B cell (primary cell): ENCODE data around the gene DCBLD2. TPM values are rescaled to one million over a fixed set of nuclear protein-coding genes. Genes with fewer than 3 reads are reported as not detected.

Experiments
- ATAC-seq: fragments of 200-7000 bp; cut with Tn5 transposase; one replicate; pipeline ENCODE4 v1.10.0; 2021; ENCODE audit warnings: low read depth, mild to moderate bottlenecking, moderate number of reproducible peaks, moderate library complexity
- CTCF ChIA-PET: fragments of 350-600 bp; sonication (Branson Sonifier 250); formaldehyde crosslinking; loops from one replicate; lab custom pipeline; 2021; ENCODE audit warnings: antibody characterized with exemption, inconsistent platforms; lab: Charles Lee
- POLR2A ChIA-PET: fragments of 350-600 bp; sonication (Branson Sonifier 250); formaldehyde crosslinking; loops from one replicate; lab custom pipeline; 2021; ENCODE audit warnings: antibody characterized with exemption; lab: Charles Lee
- DNase-seq: peaks from one replicate; pipeline ENCODE4 v3.0.0; 2013
- H2AFZ ChIP-seq: 2 replicates; pipeline ENCODE4 v1.6.1; 2012; ENCODE audit warnings: mild to moderate bottlenecking, low read depth, low read length; ENCODE audit not compliant: insufficient read depth, poor library complexity, severe bottlenecking
- H3K27ac ChIP-seq, 2 donors: 1 replicate in 1 of 2; 2 replicates in 1 of 2; pipeline ENCODE4 v1.5.1; 2012 to 2013; ENCODE audit warnings: low read length in 2 of 2, mild to moderate bottlenecking in 2 of 2, moderate library complexity in 1 of 2
- H3K27me3 ChIP-seq, 4 experiments: fragments of 200-600 bp in 1 of 4; sonication (generic) in 1 of 4; replicated peaks in 1 of 4; 1 replicate in 2 of 4; 2 replicates in 2 of 4; pipeline versions ENCODE4 v1.6.1 to v1.7.0; 2013 to 2016; ENCODE audit warnings: low read length in 3 of 4, mild to moderate bottlenecking in 2 of 4, mixed read lengths in 1 of 4, moderate library complexity in 1 of 4; ENCODE audit not compliant: insufficient read depth in 4 of 4, control insufficient read depth in 3 of 4; ENCODE audit errors: control extremely low read depth in 1 of 4
- H3K36me3 ChIP-seq, 2 experiments: replicated peaks in 1 of 2; 1 replicate in 1 of 2; 2 replicates in 1 of 2; pipeline versions ENCODE4 v1.6.1 to v1.7.1; 2013; ENCODE audit warnings: low read length in 1 of 2; ENCODE audit not compliant: insufficient read depth in 2 of 2, control insufficient read depth in 1 of 2; ENCODE audit errors: control extremely low read depth in 1 of 2, extremely low read depth in 1 of 2
- H3K4me1 ChIP-seq, 2 donors: fragments of 200-600 bp in 1 of 2; sonication (generic) in 1 of 2; 1 replicate in 1 of 2; 2 replicates in 1 of 2; pipeline versions ENCODE4 v1.5.1 to v1.6.1; 2013 to 2017; ENCODE audit warnings: low read length in 2 of 2; ENCODE audit not compliant: control insufficient read depth in 2 of 2, insufficient read depth in 2 of 2
- H3K4me2 ChIP-seq: replicated peaks from 2 replicates; pipeline ENCODE3; 2012; ENCODE audit warnings: mild to moderate bottlenecking, low read depth, low read length; ENCODE audit not compliant: poor library complexity, severe bottlenecking
- H3K4me3 ChIP-seq, 5 experiments: fragments of 200-600 bp in 1 of 5; sonication (generic) in 1 of 5; 1 replicate in 3 of 5; 2 replicates in 2 of 5; pipeline versions ENCODE4 v1.5.1 to v1.7.0; 2011 to 2016; ENCODE audit warnings: low read length in 4 of 5, mild to moderate bottlenecking in 4 of 5, low read depth in 2 of 5, control low read depth in 1 of 5, moderate library complexity in 1 of 5; ENCODE audit not compliant: insufficient read depth in 1 of 5; ENCODE audit errors: control extremely low read depth in 1 of 5, extremely low read depth in 1 of 5
- H3K79me2 ChIP-seq: fragments of 200-600 bp; sonication (generic); one replicate; pipeline ENCODE4 v1.6.0; 2016; ENCODE audit warnings: low read length; ENCODE audit not compliant: control insufficient read depth, insufficient read depth
- H3K9ac ChIP-seq: fragments of 200-600 bp; sonication (generic); 2 replicates; pipeline ENCODE4 v1.6.1; 2017; ENCODE audit warnings: mild to moderate bottlenecking, low read length, moderate library complexity
- H3K9me3 ChIP-seq, 3 donors: one replicate each; pipeline versions ENCODE4 v1.6.1 to v1.7.1; 2013; ENCODE audit warnings: low read length in 2 of 3; ENCODE audit not compliant: control insufficient read depth in 2 of 3, insufficient read depth in 1 of 3; ENCODE audit errors: control extremely low read depth in 1 of 3
- H4K20me1 ChIP-seq: 2 replicates; pipeline ENCODE4 v1.6.0; 2012; ENCODE audit warnings: mild to moderate bottlenecking, low read length; ENCODE audit not compliant: insufficient read depth, control insufficient read depth, poor library complexity, severe bottlenecking
- H3K27ac Mint-ChIP-seq: one replicate; pipeline ENCODE4 v1.8.0; 2021; ENCODE audit warnings: mixed read lengths
- H3K27me3 Mint-ChIP-seq: one replicate; pipeline ENCODE4 v1.8.0; 2021; ENCODE audit warnings: mixed read lengths
- H3K4me1 Mint-ChIP-seq: one replicate; pipeline ENCODE4 v1.8.0; 2021; ENCODE audit warnings: mixed read lengths
- H3K4me3 Mint-ChIP-seq: one replicate; pipeline ENCODE4 v1.8.0; 2021; ENCODE audit warnings: mixed read lengths
- H3K9me3 Mint-ChIP-seq: one replicate; pipeline ENCODE4 v1.8.0; 2022; ENCODE audit warnings: mixed read lengths; ENCODE audit not compliant: insufficient read depth
- CTCF ChIP-seq: fragments of 200-600 bp; IDR thresholded peaks from one replicate; pipeline ENCODE4 v1.8.0; 2022; ENCODE audit warnings: antibody characterized with exemption, mild to moderate bottlenecking
- EZH2 ChIP-seq: IDR thresholded peaks from 2 replicates; pipeline ENCODE4 v1.6.1; 2012; ENCODE audit warnings: borderline replicate concordance, low read depth, mild to moderate bottlenecking, moderate library complexity, low read length; ENCODE audit not compliant: insufficient read depth, poor library complexity, severe bottlenecking
- WGBS: methylation state at CpG from one replicate; pipeline ENCODE4 v1.1.5; 2013; ENCODE audit warnings: missing lambda C conversion rate; ENCODE audit not compliant: insufficient coverage; 5-methylcytosine and 5-hydroxymethylcytosine counted together
- intact Hi-C: fragments of 100-400 bp; cut with micrococcal nuclease; formaldehyde crosslinking; loops from one replicate; pipeline ENCODE4 v1.10.0; 2022
- polyA plus RNA-seq: library from polyadenylated mRNA; depleted of rRNA; stranded (reverse); fragments of >200 nt; gene quantifications from 2 replicates; pipeline ENCODE4 v1.2.3, GENCODE V29; 2012
- total RNA-seq, 2 donors: library from RNA; stranded (reverse); fragments of 120-200 nt in 1 of 2; gene quantifications; 1 replicate in 1 of 2; 2 replicates in 1 of 2; pipeline versions ENCODE4 v1.2.3 to v1.2.4, GENCODE V29; 2013 to 2022

Gene DCBLD2
- total and polyA plus RNA-seq, 2 donors (not counting 1 experiment from before 2014, with no cell fraction given), result 0.37 to 3.5 TPM

DNA sequence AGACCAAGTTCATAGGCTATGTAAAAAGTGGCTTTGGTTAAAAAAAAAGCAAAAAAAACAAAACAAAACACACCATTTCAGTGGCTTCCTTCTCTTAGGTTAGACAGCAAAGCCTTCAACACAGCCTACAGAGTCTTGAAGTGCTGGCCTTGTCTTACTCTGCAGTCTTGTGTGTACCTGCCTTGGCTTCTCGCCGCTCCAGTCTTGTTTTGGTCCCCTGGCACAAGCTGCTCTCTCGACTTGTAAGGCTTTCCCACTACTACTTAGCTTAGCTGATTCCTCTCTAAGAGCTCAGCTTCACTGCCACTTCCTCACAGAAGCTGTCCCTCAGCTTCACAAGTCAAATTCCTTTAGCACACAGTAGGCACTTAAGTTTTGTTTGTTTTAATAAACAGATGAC, 75.4 kb downstream of the DCBLD2 start:
- H3K9me3 Mint-ChIP-seq, result peaks cover 9% of the 10 kb centered on the region
- ATAC-seq (no peak), DNase-seq (no peak)
- CTCF ChIA-PET, result interaction anchor here (0.7 to 2.8 kb wide), 2 partner anchors 9 to 348 kb away, joined by 3 to 11 read pairs; no protein-coding TSS in a partner anchor
- no peak overlapping the region for H3K27ac Mint-ChIP-seq
- Histone ChIP-seq H3K36me3 (no peaks in the 10 kb centered on the region), H3K27ac (no peak overlapping the region), H3K9ac (no peak overlapping the region), H2AFZ (no peak overlapping the region), H3K9me3 (peaks cover 0 to 1% (median 0%) of the 10 kb centered on the region in 3 donors), H3K4me2 (no peak overlapping the region), H3K79me2 (no peaks in the 10 kb centered on the region), H3K4me1 (no peaks in the 10 kb centered on the region), H4K20me1 (no peaks in the 10 kb centered on the region), H3K4me3 (no peak overlapping the region), H3K27me3 (no peaks in the 10 kb centered on the region)
- H3K4me1 Mint-ChIP-seq, result no peaks in the 10 kb centered on the region
- intact Hi-C loops, result no loop called here
- H3K27me3 Mint-ChIP-seq, result no peaks in the 10 kb centered on the region
- POLR2A ChIA-PET, result no interaction called here
- 100% methylated on average over 2 of the region's 3 CpGs for WGBS
- H3K4me3 Mint-ChIP-seq, result no peak overlapping the region
- no peak for TF ChIP-seq EZH2
- TF ChIP-seq CTCF, result no peak

GRCh38 chr3:98824256-98824655, 77.2 kb downstream of the DCBLD2 start:
- TF ChIP-seq CTCF (no peak), EZH2 (no peak)
- DNase-seq, result no peak
- POLR2A ChIA-PET, result no interaction called here
- no peak overlapping the region for H3K27ac ChIP-seq
- H2AFZ ChIP-seq, result no peak overlapping the region
- no peaks in the 10 kb centered on the region for H3K4me1 Mint-ChIP-seq
- H3K4me3 ChIP-seq, result no peak overlapping the region
- H3K79me2 ChIP-seq, result no peaks in the 10 kb centered on the region
- no peak overlapping the region for H3K27ac Mint-ChIP-seq
- no peak for ATAC-seq
- H3K36me3 ChIP-seq, result no peaks in the 10 kb centered on the region
- no peaks in the 10 kb centered on the region for H3K27me3 ChIP-seq
- H3K27me3 Mint-ChIP-seq, result no peaks in the 10 kb centered on the region
- CTCF ChIA-PET, result interaction anchor here (1.9 kb wide), 1 partner anchor 9 kb away, joined by 5 read pairs; no protein-coding TSS in a partner anchor
- H3K4me1 ChIP-seq, result no peaks in the 10 kb centered on the region
- H3K4me3 Mint-ChIP-seq, result no peak overlapping the region
- H3K4me2 ChIP-seq, result no peak overlapping the region
- no peak overlapping the region for H3K9ac ChIP-seq
- no peaks in the 10 kb centered on the region for H4K20me1 ChIP-seq
- peaks cover 0 to 1% (median 0%) of the 10 kb centered on the region in 3 donors for H3K9me3 ChIP-seq
- no peaks in the 10 kb centered on the region for H3K9me3 Mint-ChIP-seq
- WGBS, result 100% methylated on average over 5 of the region's 6 CpGs
- intact Hi-C loops, result no loop called here
